ENCODE measurements around the gene IGFBP7. TPM values are rescaled to one million over a fixed set of nuclear protein-coding genes. Genes with fewer than 3 reads are reported as not detected.

Gene IGFBP7
- total RNA-seq, 1 donor from 2014 or later, result 1,471 TPM

DNA sequence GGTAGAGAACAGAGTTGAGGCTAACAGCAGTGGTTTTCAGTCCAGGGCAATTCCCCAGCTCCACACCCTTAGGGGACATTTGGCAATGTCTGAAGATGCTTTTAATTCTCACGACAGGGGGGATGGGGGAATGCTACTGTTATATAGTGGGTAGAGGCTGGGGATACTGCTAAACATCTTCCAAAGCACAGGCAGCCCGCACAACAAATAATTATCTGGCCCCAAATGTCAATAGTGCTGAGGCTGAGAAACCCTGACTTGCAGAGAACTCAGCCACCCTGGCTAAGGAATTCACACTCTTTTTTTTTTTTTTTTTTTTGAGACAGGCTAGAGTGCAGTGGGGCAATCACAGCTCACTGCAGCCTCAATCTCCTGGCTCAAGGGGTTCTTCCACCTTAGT is 70.8 kb downstream of the IGFBP7 start:
- TF ChIP-seq CTCF (conservative IDR thresholded peaks at IDR 0.05; ENCODE audit: low read depth, low read length), result no peak
- no peak overlapping the region for H3K4me3 ChIP-seq (ENCODE audit: low read depth, low read length)
- DNase-seq (ENCODE audit: low read depth), result no peak

DNA sequence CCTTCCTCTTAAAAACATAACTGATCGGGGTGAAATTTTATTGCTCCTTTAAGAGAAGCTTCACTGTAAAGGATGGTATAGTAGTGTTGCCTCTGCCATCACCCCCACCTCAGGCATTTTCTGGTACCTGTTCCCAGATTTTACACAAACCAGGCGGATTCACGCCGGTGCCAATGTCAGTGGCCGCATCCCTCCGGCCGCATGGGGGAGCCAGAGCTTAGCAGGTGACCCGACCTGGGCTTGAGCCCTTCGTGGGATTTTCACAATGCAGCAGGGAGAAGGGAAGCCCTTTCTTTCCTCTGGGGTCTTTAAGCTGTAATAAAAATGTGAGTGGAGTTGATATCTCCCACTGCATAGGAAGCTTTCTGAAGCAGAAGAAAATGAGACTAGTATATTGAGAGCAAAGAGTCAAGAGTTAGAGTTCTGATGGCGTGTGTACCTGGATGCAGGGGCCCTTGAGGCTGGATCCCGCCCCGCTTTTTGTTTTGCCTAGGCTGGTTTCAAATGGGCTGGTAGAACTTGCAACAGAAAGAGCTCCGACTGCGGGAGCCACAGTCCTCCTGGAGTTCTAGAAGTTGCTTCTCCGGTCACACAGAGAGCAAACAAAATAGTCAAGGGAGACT is 72.1 kb downstream of the IGFBP7 start:
- peak; percentile 83 for TF ChIP-seq CTCF (conservative IDR thresholded peaks at IDR 0.05; ENCODE audit: low read depth, low read length)
- no peak overlapping the region for H3K4me3 ChIP-seq (ENCODE audit: low read depth, low read length)
- DNase-seq (ENCODE audit: low read depth), result no peak

DNA sequence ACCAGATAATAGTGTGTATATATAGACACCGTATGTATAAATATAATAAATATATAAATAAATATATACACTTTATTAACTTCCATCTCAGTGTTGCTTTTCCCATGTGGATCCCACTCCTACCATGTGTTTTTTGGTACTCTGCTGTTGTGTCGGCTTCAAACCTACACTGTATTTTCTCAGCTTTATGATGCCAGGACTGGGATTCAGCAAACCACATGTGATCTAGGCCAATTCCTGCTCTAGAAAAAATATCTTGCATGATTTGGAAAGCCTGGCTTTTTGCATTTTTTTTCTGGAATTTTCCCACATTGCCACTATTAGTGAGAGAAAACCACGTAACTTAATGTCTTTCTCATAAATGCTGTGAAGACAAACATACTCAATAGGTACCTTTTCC is 75.7 kb downstream of the IGFBP7 start:
- no peak for TF ChIP-seq CTCF (conservative IDR thresholded peaks at IDR 0.05; ENCODE audit: low read depth, low read length)
- H3K4me3 ChIP-seq (ENCODE audit: low read depth, low read length), result no peak overlapping the region
- no peak for DNase-seq (ENCODE audit: low read depth)

DNA sequence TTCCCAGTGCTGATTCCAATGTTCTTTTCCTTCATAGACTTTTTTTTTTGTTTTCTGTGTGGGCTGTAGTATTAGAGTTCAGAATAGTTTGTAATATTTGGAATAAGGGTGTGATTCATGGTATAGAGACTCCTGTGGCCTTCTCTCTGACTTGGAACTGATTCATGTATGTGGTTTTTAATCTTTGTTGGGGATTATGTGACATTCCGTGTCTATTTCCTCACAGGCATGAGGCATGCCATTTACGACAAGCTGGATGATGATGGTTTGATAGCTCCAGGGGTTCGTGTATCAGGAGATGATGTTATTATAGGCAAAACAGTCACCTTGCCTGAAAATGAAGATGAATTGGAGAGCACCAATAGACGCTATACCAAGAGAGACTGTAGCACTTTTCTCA is 87.1 kb downstream of the IGFBP7 start:
- no peak for TF ChIP-seq CTCF (conservative IDR thresholded peaks at IDR 0.05; ENCODE audit: low read depth, low read length)
- no peak overlapping the region for H3K4me3 ChIP-seq (ENCODE audit: low read depth, low read length)
- no peak for DNase-seq (ENCODE audit: low read depth)

DNA sequence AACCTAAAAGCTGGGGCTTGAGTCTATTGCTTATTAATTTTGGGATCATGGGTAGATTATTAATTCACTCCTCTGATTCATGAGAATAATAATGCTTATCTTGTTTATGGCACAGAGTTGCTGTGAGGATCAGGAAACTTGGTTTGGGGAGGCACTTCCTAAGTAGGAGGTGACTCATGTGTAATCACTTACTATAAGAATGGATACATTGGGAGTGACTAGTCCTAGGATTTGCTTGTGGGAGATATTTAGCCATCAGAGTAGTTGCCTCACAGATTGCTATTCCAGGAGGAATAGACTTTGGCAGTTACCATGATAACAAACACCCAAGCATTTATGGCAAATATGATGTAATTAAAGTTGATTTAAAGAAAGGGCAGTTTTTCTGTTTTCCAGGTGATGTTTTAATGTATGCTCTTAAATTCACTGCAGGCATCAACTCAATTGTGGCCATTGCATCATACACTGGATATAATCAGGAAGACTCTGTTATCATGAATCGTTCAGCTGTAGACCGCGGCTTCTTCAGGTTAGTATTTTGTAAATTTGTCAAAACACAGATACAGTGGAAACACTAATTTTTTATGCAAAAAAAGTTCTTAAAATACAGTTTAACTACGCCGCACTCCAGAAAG is 89.6 kb downstream of the IGFBP7 start:
- H3K4me3 ChIP-seq (ENCODE audit: low read depth, low read length), result no peak overlapping the region
- no peak for TF ChIP-seq CTCF (conservative IDR thresholded peaks at IDR 0.05; ENCODE audit: low read depth, low read length)
- DNase-seq (ENCODE audit: low read depth), result peak; percentile 51

GRCh38 chr4:57018980-57019379 is 91.2 kb downstream of the IGFBP7 start:
- no peak for DNase-seq (ENCODE audit: low read depth)
- TF ChIP-seq CTCF (conservative IDR thresholded peaks at IDR 0.05; ENCODE audit: low read depth, low read length), result no peak
- H3K4me3 ChIP-seq (ENCODE audit: low read depth, low read length), result no peak overlapping the region

Data from epithelial cell of proximal tubule (primary cell).